GM19239 (cell line): Measurements from ENCODE around the gene C1QL3.
A peak's percentile ranks its signal among the peaks of the same experiment; 100 is the strongest.

ENCODE experiments used
- DNase-seq: peaks from one replicate; pipeline ENCODE4 v3.0.0; 2011; ENCODE audit warnings: low spot score; ENCODE audit not compliant: insufficient read length
- FAIRE-seq: peaks from 2 replicates; lab custom pipeline; 2011; peaks lifted over from hg19 to GRCh38; lab: Jason Lieb, UNC

C1QL3 gene

GRCh38 chr10:16497911-16498310 is 23.8 kb downstream of the C1QL3 start:
- no peak for DNase-seq
- no peak for FAIRE-seq

- FAIRE-seq (no peak), DNase-seq (no peak)
These were observed 27.7 kb downstream of the C1QL3 start for GRCh38 chr10:16493884-16494536.

- no peak for DNase-seq
- FAIRE-seq, result no peak
These were observed 29.7 kb downstream of the C1QL3 start for GRCh38 chr10:16491933-16492332.

DNA sequence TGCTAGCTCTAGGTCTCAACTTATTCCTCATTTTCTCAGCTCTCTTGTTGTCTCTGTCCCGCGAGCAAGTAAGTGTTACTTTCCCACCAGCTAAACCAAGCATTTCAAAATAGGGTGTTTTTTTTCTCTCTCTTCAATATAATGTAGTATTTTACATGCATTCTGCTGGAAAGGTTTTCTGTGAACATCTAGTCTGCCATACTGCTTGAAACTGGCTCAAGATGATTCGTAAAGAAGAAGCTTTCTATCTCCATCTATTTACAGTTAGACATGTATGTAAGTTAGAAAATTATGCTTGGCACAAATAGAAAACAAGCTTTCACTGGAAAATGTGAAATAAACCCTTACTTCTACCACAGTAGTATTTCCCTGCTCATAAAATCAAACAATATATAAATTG is 31.2 kb downstream of the C1QL3 start:
- FAIRE-seq (no peak), DNase-seq (no peak)

DNA sequence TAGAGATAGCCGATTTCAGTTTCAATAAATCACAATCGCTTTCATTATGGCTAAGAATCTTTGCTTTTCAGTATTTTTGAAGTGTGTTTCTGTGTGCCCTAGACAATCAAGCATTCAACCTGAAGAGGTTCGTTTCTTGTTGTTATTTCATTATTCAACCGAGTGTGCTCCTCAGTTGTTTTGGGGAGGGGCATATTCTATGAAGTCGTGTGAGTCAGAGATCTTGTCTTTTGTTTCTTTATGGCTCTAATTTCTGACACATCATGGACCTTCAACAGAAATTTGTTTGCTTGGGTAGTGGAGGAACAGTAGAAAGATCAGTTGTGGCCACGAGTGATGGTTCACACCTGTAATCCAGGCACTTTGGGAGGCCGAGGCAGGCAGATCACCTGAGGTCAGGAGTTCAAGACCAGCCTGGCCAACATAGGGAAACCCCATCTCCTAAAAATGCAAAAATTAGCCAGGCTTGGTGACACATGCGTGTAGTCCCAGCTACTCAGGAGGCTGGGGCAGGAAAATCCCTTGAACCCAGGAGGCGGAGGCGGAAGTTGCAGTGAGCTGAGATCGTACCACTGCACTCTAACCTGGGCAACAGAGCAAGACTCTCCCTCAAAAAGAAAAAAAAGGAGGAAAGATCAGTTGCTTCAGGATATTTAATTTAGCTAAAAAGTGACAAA is 38.3 kb downstream of the C1QL3 start:
- peak; percentile 58 for FAIRE-seq
- DNase-seq, result no peak

- DNase-seq, result no peak
- FAIRE-seq, result no peak
These were observed 40.5 kb downstream of the C1QL3 start for GRCh38 chr10:16481052-16481728.

DNA sequence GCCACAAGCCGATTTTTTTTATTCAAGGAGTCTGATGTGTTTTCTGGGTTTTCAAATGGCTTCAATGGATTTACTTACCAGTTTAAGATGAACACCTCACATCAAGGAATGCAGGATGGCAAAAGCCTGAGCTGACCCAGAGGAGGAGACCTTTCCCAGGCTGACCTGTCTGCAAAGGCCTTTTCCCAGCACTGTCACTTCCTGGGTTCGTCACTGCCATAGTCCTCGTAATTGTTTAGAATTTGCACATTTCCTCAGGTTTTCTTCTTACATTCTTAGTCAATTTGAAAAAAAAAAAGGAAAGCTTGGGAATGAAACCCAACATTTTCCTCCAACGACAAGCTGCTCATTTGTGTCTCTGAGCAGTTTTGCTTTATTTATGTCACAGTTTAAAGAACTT is 42.9 kb downstream of the C1QL3 start:
- FAIRE-seq (no peak), DNase-seq (no peak)

DNA sequence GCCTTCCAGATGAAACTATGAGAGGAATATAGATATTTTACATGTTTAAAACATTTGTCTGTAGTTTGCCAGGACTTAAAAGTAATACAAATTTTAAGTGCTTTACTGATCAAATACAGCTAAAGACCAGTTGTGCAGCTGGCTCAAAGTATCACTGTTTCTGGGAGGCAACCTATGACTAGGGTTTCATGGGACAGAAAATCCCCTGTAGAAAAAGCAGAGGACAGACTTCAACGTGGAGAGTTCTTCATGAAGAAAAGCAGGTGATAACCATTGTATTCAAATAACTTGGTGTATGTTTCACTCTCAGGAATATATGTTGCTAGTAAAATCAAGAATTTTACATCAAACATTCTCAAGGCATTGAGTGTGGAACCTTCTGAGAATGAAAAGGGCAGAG is 43.9 kb downstream of the C1QL3 start:
- DNase-seq, result no peak
- no peak for FAIRE-seq

DNA sequence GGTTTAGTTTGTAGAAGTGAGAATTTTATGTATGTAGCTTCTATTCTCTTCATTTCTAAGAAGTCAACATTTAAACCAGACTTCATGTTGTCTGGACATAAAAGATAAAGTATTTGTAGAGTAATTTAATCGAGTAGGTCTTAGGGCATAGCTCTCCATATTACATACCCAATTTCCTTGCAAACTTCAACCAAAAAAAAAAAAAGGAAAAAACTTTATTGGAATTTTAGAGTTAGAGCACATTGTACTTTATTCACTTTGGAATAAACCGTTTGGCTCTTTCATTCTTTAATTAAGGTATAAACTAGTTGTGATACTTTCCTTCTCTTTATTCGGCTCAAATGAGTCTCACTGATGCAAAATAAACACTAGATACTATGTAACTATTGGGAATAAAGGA is 48.9 kb downstream of the C1QL3 start:
- no peak for DNase-seq
- FAIRE-seq, result no peak

DNA sequence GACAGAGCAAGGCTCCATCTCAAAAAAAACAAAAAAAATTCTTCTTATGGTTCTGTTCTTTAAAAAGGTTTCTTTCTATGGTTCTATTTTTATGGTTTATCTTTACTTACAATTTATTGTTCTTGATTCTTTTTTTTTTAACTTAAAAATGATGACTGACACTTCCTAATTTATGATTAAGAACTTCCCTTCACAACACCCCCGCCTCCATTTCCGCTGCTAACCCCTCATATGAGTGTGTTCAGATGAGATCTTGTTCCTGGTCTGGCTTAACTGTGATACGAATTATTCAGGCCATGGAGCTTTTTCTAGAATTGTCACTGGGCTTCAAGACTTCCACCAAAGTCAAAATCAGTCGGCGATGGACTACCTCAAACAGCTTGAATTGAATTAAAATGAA is 50.9 kb downstream of the C1QL3 start:
- no peak for FAIRE-seq
- DNase-seq, result no peak

DNA sequence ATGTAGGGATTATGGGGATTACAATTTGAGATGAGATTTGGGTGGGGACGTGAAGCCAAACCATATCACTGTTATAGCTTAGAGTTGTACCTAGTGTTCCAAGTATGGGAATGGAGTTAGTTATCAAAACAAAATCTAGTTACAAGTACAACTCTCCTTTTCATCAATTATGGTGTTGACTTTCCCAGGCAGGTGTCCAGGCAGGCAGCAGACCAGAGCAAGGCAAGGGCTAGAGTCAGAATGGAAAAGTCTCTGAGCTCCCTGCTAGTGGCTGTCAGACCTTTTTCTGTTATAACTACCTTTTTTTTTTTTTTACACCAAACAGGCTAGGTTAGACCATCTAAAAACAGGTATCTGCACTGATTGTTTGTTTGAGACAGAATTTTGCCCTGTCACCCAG is 55.7 kb downstream of the C1QL3 start:
- no peak for DNase-seq
- no peak for FAIRE-seq
